Ectodermal cell (in vitro differentiated cells): ENCODE results near the gene VPS16.

ENCODE experiments used
- H3K27ac ChIP-seq: 2 replicates; pipeline ENCODE4 v1.7.0; 2013; ENCODE audit warnings: mild to moderate bottlenecking, low read depth, low read length; ENCODE audit not compliant: insufficient read depth, poor library complexity, severe bottlenecking
- H3K27me3 ChIP-seq: 2 replicates; pipeline ENCODE4 v1.7.0; 2013; ENCODE audit warnings: mild to moderate bottlenecking, low read length; ENCODE audit not compliant: insufficient read depth, control insufficient read depth, poor library complexity, severe bottlenecking
- H3K36me3 ChIP-seq: one replicate; pipeline ENCODE4 v1.7.0; 2013; ENCODE audit warnings: low read length; ENCODE audit not compliant: control insufficient read depth, insufficient read depth
- H3K4me1 ChIP-seq: one replicate; pipeline ENCODE4 v1.7.0; 2013; ENCODE audit warnings: low read length; ENCODE audit not compliant: control insufficient read depth, insufficient read depth
- H3K4me3 ChIP-seq: 2 replicates; pipeline ENCODE4 v1.7.0; 2013; ENCODE audit warnings: low read depth, low read length, control low read depth; ENCODE audit not compliant: insufficient read depth
- H3K9me3 ChIP-seq: 2 replicates; pipeline ENCODE4 v1.7.0; 2013; ENCODE audit warnings: mild to moderate bottlenecking, low read length, moderate library complexity; ENCODE audit not compliant: control insufficient read depth
- WGBS, 2 experiments: methylation state at CpG; one replicate each; pipeline ENCODE4 v1.1.7; 2013; ENCODE audit warnings: missing lambda C conversion rate in 2 of 2; 5-methylcytosine and 5-hydroxymethylcytosine counted together

VPS16 gene

GRCh38 chr20:2835331-2835796 is 5.2 kb upstream of the VPS16 start:
- Histone ChIP-seq H3K36me3 (no peaks in the 10 kb centered on the region), H3K4me3 (no peak overlapping the region), H3K27ac (no peak overlapping the region), H3K9me3 (no peaks in the 10 kb centered on the region), H3K27me3 (no peaks in the 10 kb centered on the region), H3K4me1 (no peaks in the 10 kb centered on the region)
- 94 to 95% methylated on average over 6 of the region's 6 CpGs for WGBS, 2 experiments

GRCh38 chr20:2836035-2836434 is 4.5 kb upstream of the VPS16 start:
- no peak overlapping the region for H3K27ac ChIP-seq
- H3K27me3 ChIP-seq, result no peaks in the 10 kb centered on the region
- H3K4me1 ChIP-seq, result no peaks in the 10 kb centered on the region
- 93 to 96% methylated on average over 5 of the region's 5 CpGs for WGBS, 2 experiments
- H3K36me3 ChIP-seq, result no peaks in the 10 kb centered on the region
- H3K4me3 ChIP-seq, result no peak overlapping the region
- H3K9me3 ChIP-seq, result no peaks in the 10 kb centered on the region

GRCh38 chr20:2837221-2837960 is 3.2 kb upstream of the VPS16 start:
- no peaks in the 10 kb centered on the region for H3K4me1 ChIP-seq
- H3K27me3 ChIP-seq, result no peaks in the 10 kb centered on the region
- no peak overlapping the region for H3K27ac ChIP-seq
- no peaks in the 10 kb centered on the region for H3K36me3 ChIP-seq
- no peak overlapping the region for H3K4me3 ChIP-seq
- H3K9me3 ChIP-seq, result no peaks in the 10 kb centered on the region
- 93 to 95% methylated on average over 5 to 6 of the region's 6 CpGs for WGBS, 2 experiments

- WGBS, 2 experiments, result 95 to 96% methylated on average over 19 of the region's 19 CpGs
- no peaks in the 10 kb centered on the region for H3K36me3 ChIP-seq
- no peak overlapping the region for H3K27ac ChIP-seq
- no peaks in the 10 kb centered on the region for H3K27me3 ChIP-seq
- H3K4me3 ChIP-seq, result no peak overlapping the region
- H3K4me1 ChIP-seq, result no peaks in the 10 kb centered on the region
- no peaks in the 10 kb centered on the region for H3K9me3 ChIP-seq
These were observed 2.3 kb upstream of the VPS16 start for GRCh38 chr20:2838170-2838797.

GRCh38 chr20:2838847-2839671 is 1.5 kb upstream of the VPS16 start:
- no peak overlapping the region for H3K4me3 ChIP-seq
- no peaks in the 10 kb centered on the region for H3K4me1 ChIP-seq
- WGBS, 2 experiments, result 96% methylated on average over 15 of the region's 15 CpGs
- H3K9me3 ChIP-seq, result no peaks in the 10 kb centered on the region
- H3K27ac ChIP-seq, result no peak overlapping the region
- H3K36me3 ChIP-seq, result no peaks in the 10 kb centered on the region
- H3K27me3 ChIP-seq, result no peaks in the 10 kb centered on the region

DNA sequence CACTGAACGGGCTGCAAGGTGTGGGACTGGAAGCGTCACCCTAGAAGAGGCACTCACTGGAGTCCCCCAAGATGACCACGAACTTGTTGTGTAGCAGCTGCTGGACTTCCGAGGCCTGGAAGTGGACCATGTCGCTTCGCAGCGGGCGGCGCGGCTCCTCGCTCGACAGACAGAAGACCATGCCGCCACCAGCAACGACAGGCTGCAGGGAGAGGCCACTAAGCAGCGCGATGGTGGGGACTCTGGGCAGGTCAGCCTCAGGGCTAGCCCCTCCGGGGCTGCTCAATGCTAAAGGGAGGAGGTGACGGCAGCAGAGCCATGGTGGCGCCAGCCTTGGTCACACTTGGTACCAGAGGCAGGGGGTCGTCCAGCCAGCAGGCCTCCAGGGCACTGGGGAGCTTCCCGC is 810 bp upstream of the VPS16 start:
- no peaks in the 10 kb centered on the region for H3K9me3 ChIP-seq
- no peaks in the 10 kb centered on the region for H3K36me3 ChIP-seq
- no peaks in the 10 kb centered on the region for H3K27me3 ChIP-seq
- H3K4me1 ChIP-seq, result no peaks in the 10 kb centered on the region
- peak overlapping the region; percentile 78 for H3K4me3 ChIP-seq
- 93 to 94% methylated on average over 21 of the region's 21 CpGs for WGBS, 2 experiments
- H3K27ac ChIP-seq, result no peak overlapping the region

DNA sequence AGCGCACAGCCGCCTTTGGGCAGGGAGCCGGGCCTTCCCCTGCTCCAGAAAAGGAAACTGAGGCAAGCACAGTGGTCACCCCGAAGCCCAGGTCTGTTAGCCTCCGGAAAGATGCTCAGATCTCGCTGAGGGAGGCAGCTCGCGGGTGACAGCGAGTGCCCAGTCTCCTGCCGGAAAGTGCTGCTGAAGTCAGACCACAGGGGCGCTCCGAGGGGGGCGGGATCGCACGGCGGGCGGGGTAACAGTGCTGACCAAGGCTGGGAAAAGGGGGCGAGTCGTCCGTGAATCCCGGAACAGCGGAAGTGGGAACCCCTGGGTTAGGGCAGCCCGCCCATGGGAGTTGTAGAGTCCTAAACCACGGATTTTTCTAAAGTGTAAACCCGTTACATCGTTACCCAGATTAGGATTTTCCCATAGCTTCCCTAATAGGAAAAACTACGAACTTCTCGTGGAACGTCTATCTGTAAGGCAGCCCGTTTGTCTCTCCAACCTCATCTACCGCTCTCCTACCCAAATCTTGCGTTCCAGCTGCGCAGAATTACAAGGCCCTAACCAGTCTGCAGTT is 504 bp downstream of the VPS16 start:
- H3K36me3 ChIP-seq, result no peaks in the 10 kb centered on the region
- no peaks in the 10 kb centered on the region for H3K4me1 ChIP-seq
- H3K27me3 ChIP-seq, result no peaks in the 10 kb centered on the region
- 7 to 8% methylated on average over 33 of the region's 33 CpGs for WGBS, 2 experiments
- no peak overlapping the region for H3K27ac ChIP-seq
- peak overlapping the region; percentile 78 for H3K4me3 ChIP-seq
- H3K9me3 ChIP-seq, result no peaks in the 10 kb centered on the region

DNA sequence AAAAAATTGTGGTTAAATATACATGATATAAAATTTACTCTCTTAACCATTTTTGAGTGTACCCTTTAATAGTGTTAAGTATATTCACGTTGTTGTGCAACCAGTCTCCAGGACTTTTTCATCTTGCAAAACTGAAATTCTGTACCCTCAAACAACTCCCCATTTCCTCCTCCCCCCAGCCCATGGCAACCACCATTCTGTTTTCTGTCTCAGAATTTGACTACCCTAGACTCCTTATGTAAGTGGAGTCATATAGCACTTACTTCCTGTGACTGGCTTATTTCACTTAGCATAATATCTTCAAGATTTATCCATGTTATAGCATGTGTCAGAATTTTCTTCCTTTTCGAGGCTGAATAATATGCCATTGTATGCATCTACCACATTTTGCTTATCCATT is 5.1 kb downstream of the VPS16 start:
- Histone ChIP-seq H3K4me1 (no peaks in the 10 kb centered on the region), H3K27me3 (no peaks in the 10 kb centered on the region), H3K9me3 (no peaks in the 10 kb centered on the region), H3K4me3 (no peak overlapping the region), H3K27ac (no peak overlapping the region), H3K36me3 (no peaks in the 10 kb centered on the region)
- WGBS, 2 experiments, result 80 to 97% methylated on average over 1 to 2 of the region's 2 CpGs

- Histone ChIP-seq H3K4me3 (no peak overlapping the region), H3K4me1 (no peaks in the 10 kb centered on the region), H3K9me3 (no peaks in the 10 kb centered on the region), H3K27ac (no peak overlapping the region), H3K36me3 (no peaks in the 10 kb centered on the region), H3K27me3 (no peaks in the 10 kb centered on the region)
- whole genome bisulfite sequencing, 2 experiments, result 92 to 94% methylated on average over 5 of the region's 5 CpGs
These were observed 6.2 kb downstream of the VPS16 start for GRCh38 chr20:2846698-2847097.

DNA sequence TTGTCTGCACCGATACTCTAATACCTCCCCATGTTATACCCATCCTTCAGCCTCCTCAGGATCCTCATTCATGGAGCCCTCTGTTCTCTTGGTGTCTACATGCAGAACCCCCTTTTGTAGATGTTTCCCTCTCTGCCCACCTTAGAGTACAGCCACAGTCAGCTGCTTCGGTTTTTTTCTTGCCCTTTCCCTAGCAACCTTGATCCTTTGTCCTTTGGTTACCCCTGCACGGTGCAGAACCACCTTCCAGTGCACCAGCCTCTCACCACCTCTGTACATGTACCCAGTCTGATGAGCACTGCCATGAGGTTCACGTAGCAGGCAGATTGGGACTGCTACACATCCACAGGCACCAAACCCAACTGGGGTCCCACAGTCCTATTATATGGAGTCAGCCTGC is 7.3 kb downstream of the VPS16 start:
- Histone ChIP-seq H3K4me1 (no peaks in the 10 kb centered on the region), H3K27ac (no peak overlapping the region), H3K4me3 (no peak overlapping the region), H3K27me3 (no peaks in the 10 kb centered on the region), H3K36me3 (no peaks in the 10 kb centered on the region), H3K9me3 (no peaks in the 10 kb centered on the region)
- WGBS, 2 experiments, result 89 to 91% methylated on average over 4 of the region's 4 CpGs
